ENCODE measurements around the gene STX11. TPM values are rescaled to one million over a fixed set of nuclear protein-coding genes. Genes with fewer than 3 reads are reported as not detected.

The STX11 gene
- polyA plus RNA-seq, 1 donor from 2014 or later = not detected

- Histone ChIP-seq H3K36me3 (ENCODE audit: insufficient read depth, low read length) (no peaks in the 10 kb centered on the region), H3K4me2 (ENCODE audit: low read length) (no peak overlapping the region), H3K9me2 (ENCODE audit: insufficient read depth, low read length) (no peaks in the 10 kb centered on the region), H3F3A (ENCODE audit: insufficient read depth, low read length, poor library complexity, severe bottlenecking) (no peaks in the 10 kb centered on the region), H3K27me3 (ENCODE audit: insufficient read depth, low read depth, low read length) (peaks cover 38% of the 10 kb centered on the region), H3K9me3 (ENCODE audit: low read length) (no peaks in the 10 kb centered on the region), H4K20me1 (ENCODE audit: insufficient read depth) (no peaks in the 10 kb centered on the region), H3K79me2 (replicated peaks; ENCODE audit: insufficient read depth, low read length) (no peaks in the 10 kb centered on the region), H3K27ac (ENCODE audit: low read length) (no peak overlapping the region), H3K4me3 (ENCODE audit: low read length) (no peak overlapping the region), H2AFZ (ENCODE audit: low read depth, low read length) (no peak overlapping the region), H3K9ac (ENCODE audit: low read length) (no peak overlapping the region)
- TF ChIP-seq, protein P1, sequence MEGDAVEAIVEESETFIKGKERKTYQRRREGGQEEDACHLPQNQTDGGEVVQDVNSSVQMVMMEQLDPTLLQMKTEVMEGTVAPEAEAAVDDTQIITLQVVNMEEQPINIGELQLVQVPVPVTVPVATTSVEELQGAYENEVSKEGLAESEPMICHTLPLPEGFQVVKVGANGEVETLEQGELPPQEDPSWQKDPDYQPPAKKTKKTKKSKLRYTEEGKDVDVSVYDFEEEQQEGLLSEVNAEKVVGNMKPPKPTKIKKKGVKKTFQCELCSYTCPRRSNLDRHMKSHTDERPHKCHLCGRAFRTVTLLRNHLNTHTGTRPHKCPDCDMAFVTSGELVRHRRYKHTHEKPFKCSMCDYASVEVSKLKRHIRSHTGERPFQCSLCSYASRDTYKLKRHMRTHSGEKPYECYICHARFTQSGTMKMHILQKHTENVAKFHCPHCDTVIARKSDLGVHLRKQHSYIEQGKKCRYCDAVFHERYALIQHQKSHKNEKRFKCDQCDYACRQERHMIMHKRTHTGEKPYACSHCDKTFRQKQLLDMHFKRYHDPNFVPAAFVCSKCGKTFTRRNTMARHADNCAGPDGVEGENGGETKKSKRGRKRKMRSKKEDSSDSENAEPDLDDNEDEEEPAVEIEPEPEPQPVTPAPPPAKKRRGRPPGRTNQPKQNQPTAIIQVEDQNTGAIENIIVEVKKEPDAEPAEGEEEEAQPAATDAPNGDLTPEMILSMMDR (IDR thresholded peaks at IDR 0.05; ENCODE audit: poor library complexity, severe bottlenecking) = no peak
- no peak for TF ChIP-seq EP300 (conservative IDR thresholded peaks at IDR 0.05; ENCODE audit: poor library complexity, severe bottlenecking)
- TF ChIP-seq SMC3 (conservative IDR thresholded peaks at IDR 0.05; ENCODE audit: poor library complexity) = no peak
- TF ChIP-seq RAD21 (conservative IDR thresholded peaks at IDR 0.05) = no peak
- no peak for TF ChIP-seq TAF1 (IDR thresholded peaks at IDR 0.05; ENCODE audit: low read depth)
- no peak for TF ChIP-seq MXI1 (conservative IDR thresholded peaks at IDR 0.05; ENCODE audit: poor library complexity, severe bottlenecking)
- TF ChIP-seq, protein P2, sequence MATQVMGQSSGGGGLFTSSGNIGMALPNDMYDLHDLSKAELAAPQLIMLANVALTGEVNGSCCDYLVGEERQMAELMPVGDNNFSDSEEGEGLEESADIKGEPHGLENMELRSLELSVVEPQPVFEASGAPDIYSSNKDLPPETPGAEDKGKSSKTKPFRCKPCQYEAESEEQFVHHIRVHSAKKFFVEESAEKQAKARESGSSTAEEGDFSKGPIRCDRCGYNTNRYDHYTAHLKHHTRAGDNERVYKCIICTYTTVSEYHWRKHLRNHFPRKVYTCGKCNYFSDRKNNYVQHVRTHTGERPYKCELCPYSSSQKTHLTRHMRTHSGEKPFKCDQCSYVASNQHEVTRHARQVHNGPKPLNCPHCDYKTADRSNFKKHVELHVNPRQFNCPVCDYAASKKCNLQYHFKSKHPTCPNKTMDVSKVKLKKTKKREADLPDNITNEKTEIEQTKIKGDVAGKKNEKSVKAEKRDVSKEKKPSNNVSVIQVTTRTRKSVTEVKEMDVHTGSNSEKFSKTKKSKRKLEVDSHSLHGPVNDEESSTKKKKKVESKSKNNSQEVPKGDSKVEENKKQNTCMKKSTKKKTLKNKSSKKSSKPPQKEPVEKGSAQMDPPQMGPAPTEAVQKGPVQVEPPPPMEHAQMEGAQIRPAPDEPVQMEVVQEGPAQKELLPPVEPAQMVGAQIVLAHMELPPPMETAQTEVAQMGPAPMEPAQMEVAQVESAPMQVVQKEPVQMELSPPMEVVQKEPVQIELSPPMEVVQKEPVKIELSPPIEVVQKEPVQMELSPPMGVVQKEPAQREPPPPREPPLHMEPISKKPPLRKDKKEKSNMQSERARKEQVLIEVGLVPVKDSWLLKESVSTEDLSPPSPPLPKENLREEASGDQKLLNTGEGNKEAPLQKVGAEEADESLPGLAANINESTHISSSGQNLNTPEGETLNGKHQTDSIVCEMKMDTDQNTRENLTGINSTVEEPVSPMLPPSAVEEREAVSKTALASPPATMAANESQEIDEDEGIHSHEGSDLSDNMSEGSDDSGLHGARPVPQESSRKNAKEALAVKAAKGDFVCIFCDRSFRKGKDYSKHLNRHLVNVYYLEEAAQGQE (IDR thresholded peaks at IDR 0.05; ENCODE audit: borderline replicate concordance) = no peak
- no peak for TF ChIP-seq POLR2AphosphoS5 (IDR thresholded peaks at IDR 0.05)
- no peak for TF ChIP-seq EZH2 (IDR thresholded peaks at IDR 0.05; ENCODE audit: borderline replicate concordance, insufficient read depth, low read length, poor library complexity, severe bottlenecking)
Measured at GRCh38 chr6:144152334-144152900, 2.1 kb downstream of the STX11 start.

- Histone ChIP-seq H3K27me3 (ENCODE audit: insufficient read depth, low read depth, low read length) (peaks cover 38% of the 10 kb centered on the region), H3K36me3 (ENCODE audit: insufficient read depth, low read length) (no peaks in the 10 kb centered on the region), H3K4me3 (ENCODE audit: low read length) (no peak overlapping the region), H3K9me3 (ENCODE audit: low read length) (no peaks in the 10 kb centered on the region), H2AFZ (ENCODE audit: low read depth, low read length) (no peak overlapping the region), H3K4me2 (ENCODE audit: low read length) (no peak overlapping the region), H3F3A (ENCODE audit: insufficient read depth, low read length, poor library complexity, severe bottlenecking) (no peaks in the 10 kb centered on the region), H3K27ac (ENCODE audit: low read length) (no peak overlapping the region), H3K79me2 (replicated peaks; ENCODE audit: insufficient read depth, low read length) (no peaks in the 10 kb centered on the region), H4K20me1 (ENCODE audit: insufficient read depth) (no peaks in the 10 kb centered on the region), H3K9me2 (ENCODE audit: insufficient read depth, low read length) (no peaks in the 10 kb centered on the region), H3K9ac (ENCODE audit: low read length) (no peak overlapping the region)
- TF ChIP-seq, protein P1 (IDR thresholded peaks at IDR 0.05; ENCODE audit: poor library complexity, severe bottlenecking) = no peak
- TF ChIP-seq POLR2AphosphoS5 (IDR thresholded peaks at IDR 0.05) = no peak
- no peak for TF ChIP-seq MXI1 (conservative IDR thresholded peaks at IDR 0.05; ENCODE audit: poor library complexity, severe bottlenecking)
- no peak for TF ChIP-seq TAF1 (IDR thresholded peaks at IDR 0.05; ENCODE audit: low read depth)
- no peak for TF ChIP-seq EP300 (conservative IDR thresholded peaks at IDR 0.05; ENCODE audit: poor library complexity, severe bottlenecking)
- no peak for TF ChIP-seq RAD21 (conservative IDR thresholded peaks at IDR 0.05)
- TF ChIP-seq, protein P2 (IDR thresholded peaks at IDR 0.05; ENCODE audit: borderline replicate concordance) = no peak
- TF ChIP-seq EZH2 (IDR thresholded peaks at IDR 0.05; ENCODE audit: borderline replicate concordance, insufficient read depth, low read length, poor library complexity, severe bottlenecking) = no peak
- TF ChIP-seq SMC3 (conservative IDR thresholded peaks at IDR 0.05; ENCODE audit: poor library complexity) = no peak
Measured at GRCh38 chr6:144153260-144153659, 2.9 kb downstream of the STX11 start.

All from neural cell (in vitro differentiated cells).